Measurements from ENCODE around the gene NTHL1.

NTHL1 gene

GRCh38 chr16:2046893-2047329, 723 bp downstream of the NTHL1 start:
- no peaks in the 10 kb centered on the region for H3K9me3 ChIP-seq
- no peaks in the 10 kb centered on the region for H3K27me3 ChIP-seq (ENCODE audit: low read depth)
- peaks cover 10% of the 10 kb centered on the region for H3K4me1 ChIP-seq
- peak overlapping the region; percentile 70 for H3K4me3 ChIP-seq
- H3K36me3 ChIP-seq (replicated peaks): peaks cover 4% of the 10 kb centered on the region
- DNase-seq (ENCODE audit: low spot score in 2 of 2): no peak
- in situ Hi-C loops (cut with MboI; ENCODE audit: low sequenced_read_pairs): no loop called here

- H3K27me3 ChIP-seq (ENCODE audit: low read depth): no peaks in the 10 kb centered on the region
- peaks cover 10% of the 10 kb centered on the region for H3K4me1 ChIP-seq
- peak overlapping the region; percentile 70 for H3K4me3 ChIP-seq
- DNase-seq (ENCODE audit: low spot score in 2 of 2): no peak
- no peaks in the 10 kb centered on the region for H3K9me3 ChIP-seq
- no peaks in the 10 kb centered on the region; the same call in 1 of the 2 replicates for H3K36me3 ChIP-seq (replicated peaks)
- in situ Hi-C loops (cut with MboI; ENCODE audit: low sequenced_read_pairs): no loop called here
These were observed 1.4 kb downstream of the NTHL1 start for GRCh38 chr16:2045965-2046892.

GRCh38 chr16:2044541-2044940, 3.1 kb downstream of the NTHL1 start:
- Histone ChIP-seq H3K27me3 (ENCODE audit: low read depth) (no peaks in the 10 kb centered on the region), H3K4me1 (peaks cover 10% of the 10 kb centered on the region), H3K4me3 (no peak overlapping the region), H3K36me3 (replicated peaks) (no peaks in the 10 kb centered on the region; the same call in 1 of the 2 replicates), H3K9me3 (no peaks in the 10 kb centered on the region)
- no peak for DNase-seq (ENCODE audit: low spot score in 2 of 2)
- in situ Hi-C loops (cut with MboI; ENCODE audit: low sequenced_read_pairs): no loop called here

DNA sequence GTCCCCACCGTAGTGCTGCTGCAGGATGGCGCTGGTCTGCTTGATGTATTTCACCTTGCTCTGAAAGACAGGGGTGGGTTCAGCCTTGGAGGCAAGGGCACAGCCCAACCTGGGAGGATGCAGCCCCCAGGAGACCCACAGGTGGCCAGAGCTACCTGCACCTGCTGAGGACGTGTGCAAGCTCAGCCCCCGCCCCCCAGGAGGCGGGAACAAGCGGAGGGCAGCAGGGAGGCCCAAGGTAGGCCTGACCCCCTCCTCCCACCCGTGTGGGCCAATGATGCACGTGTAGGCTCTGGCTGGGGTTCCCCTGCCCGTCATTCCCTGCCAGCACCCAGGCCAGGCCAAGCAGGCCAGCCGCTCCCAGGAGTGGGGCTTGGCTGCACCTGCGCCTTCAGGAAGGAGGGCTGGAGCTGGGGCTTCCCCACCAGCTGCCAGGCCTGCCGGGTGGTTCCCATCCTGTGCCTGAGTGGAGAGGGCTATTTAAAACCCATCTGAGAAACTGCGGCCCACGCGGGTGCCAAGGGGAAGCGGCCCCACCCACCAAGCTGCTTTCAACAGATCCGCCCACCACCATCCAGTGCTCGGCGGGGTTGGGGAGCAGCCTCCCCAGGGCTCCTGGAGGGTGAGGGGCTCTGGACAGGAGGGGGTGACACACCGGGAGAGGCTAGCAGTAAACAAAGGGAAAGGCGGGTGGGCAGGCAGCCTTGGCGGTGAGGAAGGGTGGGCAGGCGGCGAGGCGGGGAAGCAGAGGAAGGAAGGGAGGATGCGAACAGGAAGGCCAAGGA, 3.8 kb downstream of the NTHL1 start:
- H3K27me3 ChIP-seq (ENCODE audit: low read depth): no peaks in the 10 kb centered on the region
- in situ Hi-C loops (cut with MboI; ENCODE audit: low sequenced_read_pairs): no loop called here
- no peaks in the 10 kb centered on the region for H3K9me3 ChIP-seq
- no peaks in the 10 kb centered on the region; the same call in none of the 2 replicates for H3K36me3 ChIP-seq (replicated peaks)
- no peak overlapping the region for H3K4me3 ChIP-seq
- H3K4me1 ChIP-seq: peaks cover 10% of the 10 kb centered on the region
- no peak for DNase-seq (ENCODE audit: low spot score in 2 of 2)

- Histone ChIP-seq H3K36me3 (replicated peaks) (no peaks in the 10 kb centered on the region; the same call in none of the 2 replicates), H3K9me3 (no peaks in the 10 kb centered on the region), H3K4me3 (no peak overlapping the region), H3K27me3 (ENCODE audit: low read depth) (no peaks in the 10 kb centered on the region), H3K4me1 (peaks cover 5% of the 10 kb centered on the region; the same call in 1 of the 2 replicates)
- no peak for DNase-seq (ENCODE audit: low spot score in 2 of 2)
- in situ Hi-C loops (cut with MboI; ENCODE audit: low sequenced_read_pairs): no loop called here
These were observed 4.5 kb downstream of the NTHL1 start for GRCh38 chr16:2042986-2043666.

DNA sequence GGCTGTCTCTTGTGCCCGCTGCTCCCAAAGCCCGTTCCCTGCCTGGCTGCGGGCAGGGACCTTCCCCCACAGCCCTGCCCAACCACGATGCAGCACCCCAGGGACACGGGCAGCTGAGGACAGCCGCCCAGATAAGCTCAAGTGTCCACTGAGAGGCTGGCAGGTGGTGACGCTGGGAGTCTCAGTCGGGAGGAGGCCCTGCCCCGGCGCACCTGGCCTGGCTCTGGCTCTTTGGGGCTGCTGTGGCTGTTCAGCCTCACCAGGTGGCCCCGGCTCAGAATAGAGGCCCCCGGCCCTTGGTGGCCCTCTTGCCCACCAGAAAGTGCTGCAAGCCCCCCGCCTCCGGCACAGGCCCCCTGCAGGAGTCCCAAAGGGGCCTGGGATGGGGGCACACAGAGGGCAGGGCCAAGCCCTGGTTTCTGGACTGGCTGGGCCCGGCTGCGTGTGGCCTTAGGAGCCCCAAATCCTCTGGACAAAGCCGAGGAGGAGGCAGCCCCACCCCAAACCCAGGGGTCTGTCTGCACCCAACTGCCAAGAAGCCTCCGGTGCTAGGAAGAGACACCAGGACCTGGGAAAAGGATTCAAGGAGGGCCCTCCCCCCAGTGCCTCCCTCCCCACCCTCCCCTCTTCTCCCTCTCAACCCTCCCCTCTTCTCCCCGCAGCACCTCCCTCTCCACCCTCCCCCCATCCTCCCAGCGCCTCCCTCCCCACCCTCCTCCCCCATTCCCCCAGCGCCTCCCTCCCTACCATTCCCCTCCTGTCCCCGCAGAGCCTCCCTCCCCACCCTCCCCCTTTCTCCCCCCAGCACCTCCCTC, 5.3 kb downstream of the NTHL1 start:
- Histone ChIP-seq H3K9me3 (no peaks in the 10 kb centered on the region), H3K27me3 (ENCODE audit: low read depth) (no peaks in the 10 kb centered on the region), H3K4me3 (no peak overlapping the region), H3K36me3 (replicated peaks) (no peaks in the 10 kb centered on the region; the same call in none of the 2 replicates), H3K4me1 (peaks cover 5% of the 10 kb centered on the region; the same call in 1 of the 2 replicates)
- in situ Hi-C loops (cut with MboI; ENCODE audit: low sequenced_read_pairs): no loop called here
- no peak for DNase-seq (ENCODE audit: low spot score in 2 of 2)

- H3K4me1 ChIP-seq: no peaks in the 10 kb centered on the region
- no peak for DNase-seq (ENCODE audit: low spot score in 2 of 2)
- no peaks in the 10 kb centered on the region for H3K27me3 ChIP-seq (ENCODE audit: low read depth)
- no peaks in the 10 kb centered on the region for H3K9me3 ChIP-seq
- in situ Hi-C loops (cut with MboI; ENCODE audit: low sequenced_read_pairs): no loop called here
- no peak overlapping the region for H3K4me3 ChIP-seq
- H3K36me3 ChIP-seq (replicated peaks): peaks cover 2% of the 10 kb centered on the region
These were observed 6.7 kb downstream of the NTHL1 start for GRCh38 chr16:2040787-2041522.

- no peaks in the 10 kb centered on the region for H3K4me1 ChIP-seq
- in situ Hi-C loops (cut with MboI; ENCODE audit: low sequenced_read_pairs): no loop called here
- no peak for DNase-seq (ENCODE audit: low spot score in 2 of 2)
These were observed 7.4 kb downstream of the NTHL1 start for GRCh38 chr16:2040041-2040786.

DNA sequence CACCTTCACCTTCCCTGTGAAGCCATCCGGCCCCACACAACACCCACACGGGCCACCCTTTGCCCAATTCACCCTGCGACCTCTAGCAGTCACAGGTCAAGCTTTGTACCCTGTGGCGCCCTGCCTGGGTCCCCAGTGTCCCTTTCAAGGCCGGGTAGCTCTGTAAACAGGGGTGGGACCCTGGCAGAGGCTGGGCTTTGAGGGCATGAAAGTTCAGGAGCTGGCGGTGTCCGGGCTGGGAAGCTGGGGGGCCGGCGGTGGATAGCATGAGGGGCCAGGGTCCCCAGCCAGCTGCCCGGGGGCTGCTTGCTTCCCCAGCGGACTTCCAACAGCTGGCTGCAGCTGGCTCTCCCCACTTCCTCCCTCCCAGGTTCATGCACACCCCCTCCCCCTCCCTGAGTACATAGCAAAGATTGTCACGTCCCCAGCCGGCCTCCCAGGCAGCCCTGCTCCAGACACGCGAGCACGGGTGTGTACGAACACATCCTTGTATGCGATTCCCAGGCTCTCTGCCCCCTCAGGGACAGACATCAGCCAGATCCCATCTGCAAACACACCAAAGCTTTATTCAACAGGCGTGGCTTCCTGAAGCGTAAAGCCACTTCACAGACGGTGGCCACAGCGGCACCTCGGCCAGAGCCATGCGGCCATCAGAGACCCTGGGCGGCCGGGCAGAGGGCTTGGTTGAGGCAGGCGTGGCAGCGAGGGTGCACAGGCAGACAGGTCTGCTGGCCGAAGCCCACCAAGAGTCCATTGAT, 8.2 kb downstream of the NTHL1 start:
- Histone ChIP-seq H3K36me3 (replicated peaks) (peaks cover 6% of the 10 kb centered on the region), H3K27me3 (ENCODE audit: low read depth) (no peaks in the 10 kb centered on the region), H3K9me3 (no peaks in the 10 kb centered on the region), H3K4me3 (no peak overlapping the region), H3K4me1 (no peaks in the 10 kb centered on the region)
- DNase-seq (ENCODE audit: low spot score in 2 of 2): no peak
- in situ Hi-C loops (cut with MboI; ENCODE audit: low sequenced_read_pairs): no loop called here

More at GRCh38 chr16:2040041-2040786, 7.4 kb downstream of the NTHL1 start:
- no peaks in the 10 kb centered on the region for H3K9me3 ChIP-seq
- H3K4me3 ChIP-seq: no peak overlapping the region
- H3K36me3 ChIP-seq (replicated peaks): peaks cover 6% of the 10 kb centered on the region
- H3K27me3 ChIP-seq (ENCODE audit: low read depth): no peaks in the 10 kb centered on the region

GRCh38 chr16:2038382-2039231, 9.0 kb downstream of the NTHL1 start:
- Histone ChIP-seq H3K36me3 (replicated peaks) (peaks cover 6% of the 10 kb centered on the region), H3K9me3 (no peaks in the 10 kb centered on the region), H3K27me3 (ENCODE audit: low read depth) (no peaks in the 10 kb centered on the region), H3K4me3 (no peak overlapping the region), H3K4me1 (no peaks in the 10 kb centered on the region)
- DNase-seq (ENCODE audit: low spot score in 2 of 2): no peak
- in situ Hi-C loops (cut with MboI; ENCODE audit: low sequenced_read_pairs): no loop called here

Data from HAP-1 (cell line).